ENCODE data around the gene DEDD.

Gene DEDD, protein sequence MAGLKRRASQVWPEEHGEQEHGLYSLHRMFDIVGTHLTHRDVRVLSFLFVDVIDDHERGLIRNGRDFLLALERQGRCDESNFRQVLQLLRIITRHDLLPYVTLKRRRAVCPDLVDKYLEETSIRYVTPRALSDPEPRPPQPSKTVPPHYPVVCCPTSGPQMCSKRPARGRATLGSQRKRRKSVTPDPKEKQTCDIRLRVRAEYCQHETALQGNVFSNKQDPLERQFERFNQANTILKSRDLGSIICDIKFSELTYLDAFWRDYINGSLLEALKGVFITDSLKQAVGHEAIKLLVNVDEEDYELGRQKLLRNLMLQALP

DNA sequence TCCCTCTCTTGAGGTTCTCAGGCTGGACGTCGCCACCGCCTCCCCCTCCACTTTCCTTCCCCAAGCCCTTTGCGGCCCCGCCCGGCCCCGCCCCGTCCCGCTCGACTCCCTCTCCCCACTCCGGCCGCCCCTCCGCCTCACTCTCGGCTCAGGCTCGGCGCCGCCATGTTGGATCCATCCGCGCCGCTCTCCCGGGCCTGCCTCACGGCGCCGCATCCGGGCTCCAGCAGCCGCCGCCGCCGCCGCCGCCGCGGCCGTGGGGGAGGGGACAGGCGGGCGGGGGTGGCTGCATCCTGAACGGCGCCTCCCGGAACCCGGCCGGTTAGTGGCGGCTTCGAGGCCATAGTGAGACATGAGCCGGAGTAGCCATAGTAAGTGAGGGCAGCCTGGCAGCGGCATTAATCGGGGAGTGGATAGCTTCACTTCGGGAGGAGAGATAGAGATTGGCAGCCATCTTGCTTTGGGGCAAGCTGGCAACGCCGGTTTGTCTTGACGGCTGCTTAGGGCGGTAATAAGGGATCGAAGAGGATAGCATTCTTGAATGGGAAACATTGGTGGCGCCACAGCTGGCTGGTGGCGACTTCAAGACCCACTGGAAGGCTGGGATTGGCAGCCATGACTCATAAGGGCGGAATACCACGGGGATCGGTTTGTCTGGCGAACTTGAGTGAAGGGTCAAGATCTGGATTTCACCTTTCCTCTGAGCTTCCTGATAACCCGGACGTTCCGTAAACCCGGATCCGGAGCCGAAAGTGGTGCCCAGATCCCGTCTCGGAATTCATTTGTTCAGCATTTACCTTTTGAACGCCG lies at the start of gene DEDD:
TSS of gene DEDD (minus strand) at position 258 of the 810 bp plus-strand sequence. CDS start 8,205 bp downstream, outside the sequence.
- DNase-seq, result peak; percentile 99

DNA sequence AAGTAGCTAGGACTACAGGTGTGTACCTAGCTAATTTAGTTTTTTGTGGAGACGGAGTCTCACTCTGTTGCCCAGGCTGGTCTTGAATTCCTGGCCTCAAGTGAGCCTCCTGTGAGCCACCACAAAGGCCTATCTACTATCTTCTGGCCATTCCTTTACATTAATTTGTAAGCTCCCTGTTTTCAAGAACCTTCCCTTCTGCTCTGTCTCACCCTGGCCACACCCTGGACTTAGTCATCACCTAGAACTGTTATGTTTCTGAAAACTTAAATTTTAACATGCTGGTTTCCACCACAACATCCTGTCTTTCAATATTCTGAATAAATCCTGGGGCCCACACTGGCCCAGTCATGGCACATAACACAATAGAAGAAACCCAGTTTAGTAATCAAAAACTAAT lies 49.7 kb upstream of the DEDD start:
- no peak for DNase-seq

DNA sequence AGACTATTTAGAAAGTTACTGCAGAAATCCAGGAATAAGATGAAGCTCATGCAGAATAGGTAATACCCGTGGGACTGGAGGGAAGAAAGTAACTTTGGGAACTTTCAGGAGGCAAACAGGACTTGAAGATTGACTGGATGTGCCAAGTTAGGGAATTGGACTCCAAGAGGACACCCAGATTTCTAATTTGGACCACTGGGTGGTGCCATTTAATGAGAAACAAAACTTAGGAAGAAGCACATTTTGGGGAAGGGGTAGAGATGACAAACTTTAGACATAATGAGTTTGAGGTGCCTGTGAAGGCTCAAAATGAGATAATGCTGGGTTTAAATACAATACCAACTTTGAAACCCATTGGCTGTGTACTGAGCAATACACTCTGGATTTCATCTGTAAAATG lies 48.2 kb upstream of the DEDD start:
- no peak for DNase-seq

DNA sequence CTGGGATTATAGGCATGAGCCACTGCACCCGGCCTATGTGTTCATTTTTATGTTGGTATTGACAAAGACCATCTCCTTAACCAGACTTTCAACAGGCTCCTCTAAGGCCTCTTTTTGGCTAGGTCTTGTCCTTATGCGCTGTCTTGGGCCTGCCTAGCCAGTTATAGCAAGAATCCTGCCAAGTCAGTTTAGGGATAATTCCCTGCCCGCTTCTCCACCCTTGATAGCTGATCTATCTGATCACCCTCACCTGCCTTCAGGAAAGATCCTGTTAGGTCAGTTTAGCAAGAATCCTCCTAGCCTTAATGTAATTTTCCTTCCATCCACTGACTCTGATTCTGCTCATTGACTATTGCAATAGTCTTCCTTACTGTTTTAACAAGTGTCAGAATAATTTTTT lies 47.2 kb upstream of the DEDD start:
- DNase-seq, result no peak

DNA sequence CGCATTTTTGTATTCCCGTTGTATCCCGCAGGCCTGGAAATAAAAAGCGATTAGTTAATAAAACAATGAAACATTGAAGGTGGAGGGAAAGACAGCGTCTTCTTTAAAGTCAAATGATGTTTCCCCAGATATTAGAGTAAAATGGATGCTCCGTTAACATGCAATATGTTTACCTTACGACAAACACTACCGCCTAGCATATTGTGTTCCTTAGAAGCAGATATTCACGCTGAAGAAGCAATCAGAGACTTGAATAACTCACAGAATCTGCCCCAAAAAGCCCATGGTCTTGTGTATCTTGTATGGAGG lies 45.4 kb upstream of the DEDD start:
- no peak for DNase-seq

DNA sequence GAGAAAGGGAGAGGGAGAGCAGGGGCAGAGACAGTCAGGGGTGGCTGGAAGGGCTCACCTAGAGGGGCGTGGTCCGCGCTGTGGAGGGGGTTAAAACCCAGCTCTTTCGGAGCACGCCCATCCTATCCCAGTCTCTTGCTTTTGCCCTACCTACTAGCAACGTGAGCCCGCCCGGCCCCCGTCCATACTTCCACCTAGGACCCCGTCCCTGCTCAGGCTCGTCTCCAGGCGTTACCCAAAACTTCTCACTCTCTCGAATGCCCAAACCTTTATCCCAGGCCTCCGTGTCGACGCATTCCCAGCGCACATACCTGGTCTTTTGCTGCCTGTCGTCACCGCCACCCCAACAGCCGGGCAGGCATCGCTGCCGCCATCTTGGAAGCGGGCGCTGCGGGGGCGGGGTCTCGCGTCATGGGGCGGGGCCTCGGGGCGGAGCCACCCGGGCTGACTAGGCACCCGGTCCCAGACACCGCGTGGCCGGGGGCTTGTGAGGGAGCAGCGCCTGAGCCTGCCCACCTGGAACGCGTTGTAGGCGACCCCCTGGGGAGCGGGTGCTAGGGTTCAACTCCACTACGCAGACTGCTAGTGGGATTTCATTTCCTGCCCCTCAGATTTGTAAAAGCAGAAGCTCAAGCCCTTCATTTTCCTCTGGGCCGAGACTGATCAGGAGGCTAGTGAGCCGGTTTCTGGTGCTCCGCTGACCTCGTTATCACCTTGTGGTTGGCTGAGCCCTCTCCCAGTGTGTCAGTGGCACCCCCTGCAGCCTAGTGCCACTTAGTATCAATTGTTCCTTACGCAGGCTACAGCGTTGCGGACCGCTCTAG lies 44.9 kb upstream of the DEDD start, which contains the start of gene B4GALT3:
TSS of gene B4GALT3 (minus strand) at position 396 of the 824 bp plus-strand sequence. CDS start 1,447 bp downstream, outside the sequence.
- peak; percentile 94 for DNase-seq

DNA sequence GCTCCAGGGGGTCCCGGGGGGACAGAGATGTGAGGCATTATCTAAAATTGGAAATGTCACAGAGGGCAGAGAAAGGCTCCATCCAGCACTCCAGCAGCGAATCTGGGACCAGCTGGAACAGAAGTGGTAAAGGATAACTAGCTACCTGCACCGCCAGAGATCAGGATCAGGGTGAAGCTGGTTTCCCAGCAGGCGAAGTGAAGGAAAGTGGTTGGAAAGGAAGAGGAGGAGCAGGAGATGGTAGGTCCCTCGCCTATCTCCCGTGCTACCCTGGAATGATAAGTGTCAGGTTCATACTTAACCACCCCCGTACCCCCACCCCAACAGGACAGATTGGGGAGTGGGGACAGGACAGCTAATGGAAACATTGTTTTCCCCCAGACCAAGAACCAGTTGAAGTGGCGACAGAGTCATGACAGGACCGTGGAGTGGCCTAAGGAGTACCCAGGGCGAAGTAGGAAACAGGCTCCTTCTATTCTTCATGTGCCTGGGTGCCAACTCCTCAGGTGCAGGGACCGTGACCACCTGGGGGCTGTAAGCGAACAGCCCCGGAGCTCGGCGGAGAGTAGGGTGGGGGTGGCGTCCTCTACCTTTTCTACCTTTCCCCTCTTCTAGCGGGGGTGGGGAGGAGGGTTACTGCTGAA lies 44.1 kb upstream of the DEDD start:
- DNase-seq, result no peak

DNA sequence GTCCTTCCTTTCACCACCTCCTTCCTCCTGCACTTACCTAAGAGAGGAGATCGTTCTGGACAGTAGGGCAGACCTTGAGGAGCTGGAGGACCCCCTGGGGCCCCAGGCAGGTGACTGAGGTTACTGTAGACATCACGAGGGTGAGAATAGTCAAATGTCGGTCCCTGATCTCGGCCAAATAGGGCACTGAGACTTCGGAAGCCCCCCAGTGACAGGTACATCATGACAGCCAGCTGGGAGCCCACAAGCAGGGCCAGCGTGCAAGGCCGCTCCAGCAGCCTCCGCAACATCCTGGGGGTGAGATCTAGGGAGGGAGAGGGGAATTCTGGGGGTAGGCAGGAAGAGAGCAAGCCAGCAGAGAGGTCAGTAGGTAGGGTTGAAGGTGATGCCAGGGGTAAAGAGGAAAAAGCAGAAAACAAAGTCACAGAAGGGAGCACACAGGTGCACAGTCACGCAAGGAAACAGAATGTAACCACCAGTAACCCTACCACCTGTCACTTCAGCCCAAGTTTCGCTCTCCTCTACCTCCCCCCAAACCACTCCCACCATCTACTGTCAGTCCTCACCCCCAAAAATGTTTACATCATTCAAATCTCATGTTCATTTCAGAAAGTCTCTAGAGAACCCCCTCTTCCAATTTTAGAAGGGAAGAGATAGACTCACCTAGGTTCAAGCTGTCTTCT lies 43.4 kb upstream of the DEDD start:
- no peak for DNase-seq

DNA sequence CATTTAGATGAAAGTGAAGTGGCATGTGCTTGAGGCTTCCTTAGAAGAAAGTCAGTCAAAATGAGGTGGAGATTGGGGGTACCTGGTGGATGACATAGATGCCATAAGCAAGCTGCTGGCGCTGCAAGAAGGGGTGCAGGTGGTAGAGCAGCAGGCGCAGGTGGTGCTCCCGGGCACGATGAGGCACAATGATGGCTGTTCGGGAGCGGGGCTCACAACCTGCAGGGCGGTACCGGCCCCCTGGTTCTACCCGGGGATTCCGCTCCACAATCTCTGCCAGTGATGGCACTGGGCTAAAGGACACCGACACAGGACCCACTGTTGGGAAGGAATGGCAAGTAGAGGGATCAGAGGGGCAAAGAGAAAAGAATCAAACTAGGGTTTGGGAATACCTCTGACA lies 42.4 kb upstream of the DEDD start:
- no peak for DNase-seq

DNA sequence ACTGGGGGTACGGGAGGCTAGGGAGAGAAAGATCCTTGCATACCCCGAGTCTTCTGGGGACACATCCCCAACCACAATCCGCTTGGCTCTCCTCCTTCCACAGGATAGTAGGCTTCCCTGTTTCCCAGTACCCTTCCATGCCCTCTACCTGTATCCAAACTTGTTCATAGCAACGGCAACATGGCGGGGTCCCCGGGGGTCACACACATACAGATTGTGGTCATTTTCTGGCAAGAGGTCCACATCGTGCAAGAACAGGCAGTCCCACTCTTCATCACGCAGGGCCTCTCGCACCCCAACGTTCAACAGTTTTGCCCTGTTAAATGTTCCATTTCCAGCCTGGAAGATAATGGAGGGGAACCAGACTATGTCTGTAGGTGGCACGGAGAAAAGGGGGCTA lies 41.2 kb upstream of the DEDD start:
- DNase-seq, result no peak

DNA sequence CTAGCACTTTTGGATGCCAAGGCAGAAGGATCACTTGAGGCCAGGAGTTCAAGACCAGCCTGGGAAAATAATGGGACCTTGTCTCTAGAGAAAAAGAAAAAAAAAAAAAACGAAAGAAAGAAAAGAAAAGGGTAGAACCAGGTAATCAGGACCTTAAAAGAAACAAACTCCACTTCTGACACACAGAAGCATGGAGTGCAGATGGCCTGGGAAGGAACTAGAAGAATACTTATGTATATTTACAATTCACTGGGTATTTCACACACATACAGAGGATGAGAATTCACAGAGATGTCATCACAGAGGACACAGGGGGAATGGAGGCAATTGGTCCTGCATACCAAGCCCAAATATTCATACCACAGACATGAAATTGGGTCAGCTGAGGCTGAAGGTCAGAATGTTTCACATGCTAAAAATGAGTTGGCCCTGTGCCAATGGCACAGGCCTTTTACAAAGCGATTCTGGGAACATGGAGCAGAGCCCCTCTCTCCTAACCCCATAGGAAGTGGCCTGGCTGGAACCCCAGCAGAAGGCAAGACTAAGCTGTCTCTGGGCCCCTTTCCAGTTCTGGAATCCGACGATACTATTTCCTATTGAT lies 40.4 kb upstream of the DEDD start:
- DNase-seq, result no peak

DNA sequence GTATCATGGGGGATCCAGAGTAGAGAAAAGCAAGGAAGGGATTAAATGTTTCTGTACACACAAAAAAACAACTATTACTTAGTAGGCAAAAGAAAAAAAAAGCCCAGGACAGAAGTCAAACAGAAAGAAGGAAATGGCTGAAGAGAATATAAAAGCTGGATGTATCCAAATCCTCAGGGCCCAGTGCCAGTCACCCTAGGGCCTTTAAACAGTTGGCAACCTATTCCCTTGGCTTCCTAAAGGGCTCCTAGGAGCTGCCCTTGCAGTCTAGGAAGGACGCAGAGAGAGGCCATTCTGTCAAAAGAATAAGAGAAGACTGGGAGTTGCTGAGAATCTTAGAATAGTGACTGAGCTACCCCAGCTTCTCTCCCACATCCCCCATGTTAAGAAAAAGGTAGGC lies 39.9 kb upstream of the DEDD start:
- DNase-seq, result no peak

DNA sequence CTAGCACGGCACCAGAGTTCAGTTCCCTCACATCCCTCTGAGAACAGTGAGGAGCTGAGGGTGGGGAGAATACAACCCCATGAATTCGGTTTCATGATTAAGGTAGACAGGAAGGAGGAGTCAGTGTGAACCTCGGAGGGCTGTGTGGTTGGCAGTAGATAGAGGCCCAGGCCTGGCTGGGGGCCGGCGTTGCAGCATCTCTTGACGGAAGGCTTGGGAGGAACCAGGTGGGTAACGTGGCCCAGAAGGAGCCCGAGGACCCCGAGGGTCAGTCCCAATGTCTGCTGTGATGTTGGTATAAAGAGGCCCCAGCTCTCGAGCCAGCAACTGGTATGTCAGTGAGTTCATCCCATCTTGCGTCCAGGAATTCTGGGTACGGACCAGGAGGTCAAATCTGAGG lies 39.2 kb upstream of the DEDD start:
- DNase-seq, result no peak

DNA sequence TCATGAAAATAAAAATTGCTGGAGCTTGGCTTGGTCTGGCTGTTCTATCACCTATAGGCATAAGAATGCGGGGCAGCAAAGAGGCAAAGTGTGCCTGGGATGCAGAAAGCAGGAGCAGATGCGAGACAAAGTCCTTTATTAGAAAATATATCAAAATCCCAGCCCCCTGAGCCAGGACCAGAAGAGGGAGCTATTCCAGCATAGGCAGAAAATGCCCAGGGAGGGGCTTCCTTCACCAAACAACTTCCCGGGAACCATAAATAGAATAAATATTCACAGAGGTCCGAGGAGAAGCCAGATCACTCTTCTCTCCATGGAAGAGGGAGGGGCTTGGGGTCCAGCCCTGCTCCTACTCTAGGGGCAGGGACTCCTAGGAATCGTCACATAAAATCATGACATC lies 38.7 kb upstream of the DEDD start:
- DNase-seq, result no peak

DNA sequence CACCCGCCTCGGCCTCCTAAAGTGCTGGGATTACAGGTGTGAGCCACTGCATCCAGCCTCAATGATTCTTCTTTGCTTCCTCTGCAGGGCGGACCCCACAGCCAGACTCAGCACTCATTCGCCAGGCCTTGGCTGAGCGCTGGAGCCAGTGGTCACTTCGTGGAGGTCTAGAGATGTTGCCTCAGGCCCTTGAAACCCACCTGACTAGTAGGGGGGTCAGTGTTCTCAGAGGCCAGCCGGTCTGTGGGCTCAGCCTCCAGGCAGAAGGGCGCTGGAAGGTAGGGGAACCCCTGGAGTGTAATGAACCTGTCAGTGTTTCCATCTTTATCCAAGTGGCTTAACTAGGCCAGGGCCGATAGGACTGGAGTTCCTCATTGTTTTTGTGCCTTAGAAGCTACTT lies 36.4 kb upstream of the DEDD start:
- DNase-seq, result no peak

DNA sequence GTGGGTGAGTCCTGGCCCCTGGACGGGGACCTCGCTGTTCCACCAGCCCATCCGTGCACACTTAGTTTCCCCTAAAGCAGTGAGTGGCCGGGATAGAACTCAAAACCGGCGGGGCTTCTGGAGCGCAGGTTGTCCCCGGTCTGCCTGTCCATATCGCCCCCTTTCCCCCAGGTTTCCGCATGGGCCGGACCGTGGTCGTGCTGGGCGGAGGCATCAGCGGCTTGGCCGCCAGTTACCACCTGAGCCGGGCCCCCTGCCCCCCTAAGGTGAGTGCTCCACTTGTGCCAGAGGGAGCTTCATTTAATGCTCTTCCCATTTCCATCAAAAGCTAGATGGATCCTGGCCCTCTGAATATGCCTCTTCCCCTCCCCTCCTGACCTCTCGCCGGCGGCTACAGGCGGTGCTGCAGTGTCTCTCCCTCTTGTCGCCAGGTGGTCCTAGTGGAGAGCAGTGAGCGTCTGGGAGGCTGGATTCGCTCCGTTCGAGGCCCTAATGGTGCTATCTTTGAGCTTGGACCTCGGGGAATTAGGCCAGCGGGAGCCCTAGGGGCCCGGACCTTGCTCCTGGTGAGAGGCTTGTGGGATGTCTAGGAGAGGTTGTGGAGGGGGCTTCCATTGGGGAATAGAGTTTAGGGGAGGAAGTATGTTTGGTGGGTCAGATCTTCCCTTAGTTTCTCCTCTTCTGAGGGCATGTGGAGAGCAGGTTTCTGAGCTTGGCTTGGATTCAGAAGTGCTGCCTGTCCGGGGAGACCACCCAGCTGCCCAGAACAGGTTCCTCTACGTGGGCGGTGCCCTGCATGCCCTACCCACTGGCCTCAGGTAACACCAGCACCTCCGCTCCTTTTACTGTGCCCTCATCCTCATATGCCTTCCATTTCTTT lies 34.4 kb upstream of the DEDD start:
- DNase-seq, result peak; percentile 48

DNA sequence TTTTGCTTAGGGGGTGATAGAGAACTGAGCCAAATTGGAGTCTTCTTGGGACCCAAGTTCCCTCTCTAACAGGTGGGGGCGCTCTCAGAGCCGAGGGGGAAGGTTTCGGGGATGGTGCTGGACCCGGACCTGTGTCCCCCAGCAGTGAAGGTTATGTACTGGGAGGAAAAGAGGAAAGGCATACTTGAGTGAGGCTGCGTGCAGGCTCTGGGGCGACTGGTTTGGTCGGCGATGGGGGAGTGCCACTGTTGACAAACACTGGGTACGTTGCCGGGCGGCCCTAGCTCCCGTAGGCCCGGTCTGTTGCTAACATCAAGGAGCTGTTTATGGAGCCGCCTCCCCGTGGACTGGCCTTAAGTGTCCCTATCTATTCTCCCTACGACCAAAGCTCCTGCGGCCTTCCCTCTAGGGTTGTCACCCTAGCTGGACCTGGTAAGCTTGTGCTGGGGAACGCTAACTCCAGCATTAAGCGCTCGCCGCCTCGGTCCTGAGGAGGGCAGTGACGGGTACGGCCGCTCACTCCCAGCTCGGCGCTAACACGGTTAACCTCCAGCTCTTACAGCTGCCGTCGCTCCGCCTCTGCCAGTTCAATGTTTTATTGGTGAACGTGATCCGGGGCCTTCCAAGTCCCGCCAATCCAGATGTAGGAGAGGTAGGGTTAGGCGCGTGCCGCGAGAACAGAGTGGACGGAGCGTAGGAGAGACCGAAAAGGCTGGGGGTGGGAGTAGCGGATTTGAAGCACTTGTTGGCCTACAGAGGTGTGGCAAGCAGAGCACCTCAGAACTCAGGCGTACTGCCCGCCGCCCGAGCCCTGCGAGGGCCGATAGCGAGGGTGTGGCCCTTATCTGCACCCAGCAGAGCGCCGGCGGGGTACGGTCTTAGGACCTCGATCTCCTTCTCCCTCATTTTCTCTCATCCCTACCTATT lies 33.5 kb upstream of the DEDD start, which contains the start of gene PPOX:
TSS of gene PPOX (plus strand) at position 685 of the 927 bp plus-strand sequence. CDS start 422 bp downstream, outside the sequence.
- DNase-seq, result peak; percentile 99

DNA sequence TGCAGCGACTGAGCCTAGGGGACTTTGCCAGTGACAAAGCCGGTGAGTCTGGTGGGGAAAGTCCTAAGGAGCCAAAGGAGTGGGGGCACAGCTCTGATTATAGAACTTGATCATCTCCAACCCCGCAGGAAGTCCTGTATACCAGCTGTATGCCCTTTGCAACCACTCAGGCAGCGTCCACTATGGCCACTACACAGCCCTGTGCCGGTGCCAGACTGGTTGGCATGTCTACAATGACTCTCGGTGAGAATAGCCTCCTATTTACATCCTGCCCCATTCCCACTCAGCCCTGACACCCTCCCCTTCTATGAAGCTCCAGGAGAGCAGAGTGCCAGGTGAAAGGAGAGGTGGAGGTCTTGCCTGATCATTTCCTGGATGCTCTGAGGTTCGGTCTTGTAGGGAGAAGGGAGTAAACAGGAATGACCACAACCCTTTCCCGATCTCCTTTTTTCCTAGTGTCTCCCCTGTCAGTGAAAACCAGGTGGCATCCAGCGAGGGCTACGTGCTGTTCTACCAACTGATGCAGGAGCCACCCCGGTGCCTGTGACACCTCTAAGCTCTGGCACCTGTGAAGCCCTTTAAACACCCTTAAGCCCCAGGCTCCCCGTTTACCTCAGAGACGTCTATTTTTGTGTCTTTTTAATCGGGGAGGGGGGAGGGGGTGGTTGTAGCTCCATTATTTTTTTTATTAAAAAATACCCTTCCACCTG lies 32.6 kb upstream of the DEDD start:
- no peak for DNase-seq

DNA sequence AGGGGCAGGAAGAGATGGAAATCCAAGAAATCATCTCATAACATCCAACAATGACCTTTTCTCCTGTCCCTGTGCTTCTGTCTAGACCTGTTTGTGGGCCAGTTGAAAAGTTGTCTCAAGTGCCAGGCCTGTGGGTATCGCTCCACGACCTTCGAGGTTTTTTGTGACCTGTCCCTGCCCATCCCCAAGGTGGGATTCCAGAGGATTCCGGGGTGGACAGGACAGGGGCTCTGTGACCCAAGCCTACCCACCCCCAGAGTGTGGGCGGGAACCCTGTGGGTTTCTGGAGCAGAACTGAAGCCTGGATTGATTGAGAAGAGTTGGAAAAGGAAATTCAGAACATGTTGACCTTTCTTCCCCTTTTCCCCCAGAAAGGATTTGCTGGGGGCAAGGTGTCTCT lies 31.3 kb upstream of the DEDD start:
- DNase-seq, result no peak

Data from SHP77 treated with DMSO at 0.1 percent for 48 hours (cell line).